GM12865 (cell line): Measurements from ENCODE around the gene DCAF15.
"Not testable (repeated sequence)": the region's sequence is repeated elsewhere in the genome, so short reads cannot be mapped to it uniquely, and the experiment has no call there.

Source experiments
- DNase-seq: peaks from one replicate; pipeline ENCODE4 v3.0.0; 2010; ENCODE audit warnings: low read depth
- H3K4me3 ChIP-seq: 2 replicates; pipeline ENCODE4 v1.5.1; 2011; ENCODE audit warnings: mild to moderate bottlenecking, low read depth, low read length, control low read depth
- CTCF ChIP-seq: IDR thresholded peaks from 2 replicates; pipeline ENCODE4 v1.5.1; 2011; ENCODE audit warnings: low read length, control low read depth, low read depth, inconsistent platforms; ENCODE audit not compliant: insufficient read depth; ENCODE audit errors: missing control alignments

Gene DCAF15

GRCh38 chr19:13969897-13970296 lies 17.6 kb downstream of the DCAF15 start:
- no peak overlapping the region for H3K4me3 ChIP-seq
- TF ChIP-seq CTCF: no peak
- DNase-seq: no peak

DNA sequence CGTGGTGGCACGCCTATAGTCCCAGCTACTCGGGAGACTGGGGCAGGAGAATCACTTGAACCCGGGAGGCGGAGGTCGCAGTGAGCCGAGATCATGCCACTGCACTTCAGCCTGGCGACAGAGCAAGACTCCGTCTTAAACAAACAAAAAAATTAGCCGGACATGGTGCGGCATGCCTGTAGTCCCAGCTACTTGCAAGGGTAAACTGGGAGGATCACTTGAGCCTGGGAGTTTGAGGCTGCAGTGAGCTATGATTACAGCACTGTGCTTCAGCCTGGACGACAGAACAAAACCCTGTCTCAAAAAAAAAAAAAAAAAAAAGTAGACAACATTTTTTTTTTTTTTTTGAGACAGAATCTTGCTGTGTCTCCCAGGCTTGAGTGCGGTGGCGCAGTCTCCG lies 19.6 kb downstream of the DCAF15 start:
- H3K4me3 ChIP-seq, DNase-seq: not testable (repeated sequence)

GRCh38 chr19:13972368-13973155 lies 20.3 kb downstream of the DCAF15 start:
- H3K4me3 ChIP-seq: no peak overlapping the region
- no peak for DNase-seq
- TF ChIP-seq CTCF: no peak

- not testable (repeated sequence) for DNase-seq, H3K4me3 ChIP-seq
These were observed 21.2 kb downstream of the DCAF15 start for GRCh38 chr19:13973479-13973878.

- TF ChIP-seq CTCF: no peak
- no peak for DNase-seq
- H3K4me3 ChIP-seq: no peak overlapping the region
These were observed 21.8 kb downstream of the DCAF15 start for GRCh38 chr19:13974073-13974472.

DNA sequence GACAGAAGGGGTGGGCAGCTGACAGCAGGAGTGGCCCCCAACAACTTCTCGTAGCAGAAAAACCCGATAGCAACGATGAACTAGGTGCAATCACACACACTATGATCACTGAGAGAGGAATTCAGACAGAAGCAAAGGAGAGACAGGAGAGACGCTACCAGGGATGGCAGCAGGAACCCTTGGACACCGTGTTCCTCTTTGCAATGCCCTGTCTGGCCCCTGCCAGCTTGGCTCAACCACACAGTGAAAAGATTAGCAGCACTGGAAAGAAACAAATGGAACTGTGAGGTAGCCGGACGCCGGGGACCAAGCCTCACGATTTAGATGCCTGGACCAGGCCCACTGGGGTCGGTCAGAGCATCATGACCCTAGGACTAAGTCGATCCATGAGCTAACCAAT lies 23.6 kb downstream of the DCAF15 start:
- H3K4me3 ChIP-seq: no peak overlapping the region
- TF ChIP-seq CTCF: no peak
- DNase-seq: no peak

- TF ChIP-seq CTCF: no peak
- no peak overlapping the region for H3K4me3 ChIP-seq
- no peak for DNase-seq
These were observed 24.1 kb downstream of the DCAF15 start for GRCh38 chr19:13976446-13976845.

DNA sequence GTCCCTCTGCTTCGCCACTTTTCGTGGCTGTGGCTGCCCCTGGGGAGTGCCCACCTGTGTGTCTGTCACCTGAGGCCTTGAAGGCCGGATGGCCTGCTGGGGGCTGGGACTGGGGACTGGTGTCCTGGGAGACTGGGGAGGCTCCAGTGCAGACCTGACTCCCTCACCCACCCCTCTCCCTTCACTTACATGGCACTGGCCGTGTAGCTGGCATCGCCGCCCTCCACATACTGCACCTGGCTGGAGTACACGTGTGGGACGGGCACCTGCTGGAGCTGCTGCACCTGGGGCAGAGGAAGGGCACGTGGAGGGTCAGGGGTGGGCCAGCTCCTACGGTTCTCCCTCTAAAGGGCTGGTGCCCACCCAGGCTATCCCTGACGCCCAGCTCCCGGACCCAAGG lies 25.5 kb downstream of the DCAF15 start:
- no peak for DNase-seq
- H3K4me3 ChIP-seq: no peak overlapping the region
- no peak for TF ChIP-seq CTCF
